Ovary (tissue), 9 donors: ENCODE results near the gene UST. TPM values are rescaled to one million over a fixed set of nuclear protein-coding genes. Genes with fewer than 3 reads are reported as not detected.

ENCODE experiments used
- DNase-seq, 5 donors: peaks; one replicate each; pipeline ENCODE4 v3.0.0-alpha.2; 2019 to 2020
- H3K27ac ChIP-seq, 2 donors: fragments of 200-600 bp; one replicate each; pipeline versions ENCODE4 v1.5.1 to v1.8.0; 2019 to 2022
- H3K27me3 ChIP-seq: fragments of 200-600 bp; one replicate; pipeline ENCODE4 v1.8.0; 2022
- H3K36me3 ChIP-seq: fragments of 200-600 bp; sonication (generic); one replicate; pipeline ENCODE4 v1.5.1; 2019
- H3K4me1 ChIP-seq: one replicate; pipeline ENCODE4 v1.8.1; 2013; ENCODE audit warnings: mild to moderate bottlenecking, moderate library complexity; ENCODE audit not compliant: insufficient read depth
- H3K4me3 ChIP-seq: fragments of 200-600 bp; sonication (generic); one replicate; pipeline ENCODE4 v1.5.1; 2017
- H3K9me3 ChIP-seq, 2 donors: fragments of 200-600 bp in 1 of 2; sonication (generic) in 1 of 2; one replicate each; pipeline versions ENCODE4 v1.5.1 to v1.8.1; 2013 to 2019; ENCODE audit warnings: mild to moderate bottlenecking in 1 of 2, moderate library complexity in 1 of 2
- CTCF ChIP-seq, 3 donors: fragments of 450-650 bp in 2 of 3; fragments of 200-600 bp in 1 of 3; IDR thresholded peaks; one replicate each; pipeline versions ENCODE4 v1.5.1 to v1.8.0; 2016 to 2022; ENCODE audit warnings: antibody characterized with exemption in 3 of 3, mild to moderate bottlenecking in 1 of 3
- EP300 ChIP-seq: sonication (generic); formaldehyde crosslinking; IDR thresholded peaks from one replicate; pipeline ENCODE4 v1.6.1; 2017; ENCODE audit warnings: antibody characterized with exemption
- POLR2A ChIP-seq: fragments of 450-650 bp; IDR thresholded peaks from one replicate; pipeline ENCODE4 v1.6.1; 2017; ENCODE audit warnings: antibody characterized with exemption, mild to moderate bottlenecking, moderate library complexity
- WGBS, 3 donors: extraction: QIAGEN DNeasy Blood & Tissue Kit in 1 of 3; methylation state at CpG; one replicate each; pipeline versions ENCODE4 v1.1.5 to v1.1.7; 2013 to 2017; 5-methylcytosine and 5-hydroxymethylcytosine counted together
- intact Hi-C, 4 donors: fragments of 100-400 bp; cut with DNase I; formaldehyde crosslinking; loops; one replicate each; pipeline versions ENCODE4 v1.11.0 to v1.15.1; 2022 to 2023
- polyA plus RNA-seq, 2 donors: library from polyadenylated mRNA; stranded (reverse); fragments of 200-250 nt in 1 of 2; fragments of 350-450 nt in 1 of 2; fragmentation: Illumina TruSeq in 1 of 2; extraction: RNeasy Lipid Tissue Mini Kit (QIAGEN cat#74804) in 1 of 2; gene quantifications; one replicate each; pipeline ENCODE4 v1.2.3, GENCODE V29; 2013 to 2014
- total RNA-seq, 7 donors: library from RNA; depleted of rRNA in 2 of 7; stranded (reverse); fragments of >200 nt in 2 of 7; fragmentation: NEBNext Ultra II Directional in 3 of 7; extraction: Animal tissue kit (Norgen Biotek cat#: 25700) in 3 of 7; gene quantifications; one replicate each; pipeline versions ENCODE4 v1.1.0 to v1.2.4, GENCODE V29; 2016 to 2023
- donor health status: DM: no; HTN: no; CAD: no; lungs with moderate emphysema.
- donor health status: DM: no; HTN: no; CAD: no.
- donor health status: Bipolar disorder and iron deficiency.
- donor health status: DM: yes; HTN: yes; CAD: no.
- donor health status: DM: no; HTN: no; CAD: no.
- donor health status: DM: yes; HTN: yes; CAD: no.

The UST gene
- total and polyA plus RNA-seq, 9 donors = 11.8 to 20.1 (median 16.5) TPM

GRCh38 chr6:148704400-148705246 is 42.2 kb upstream of the UST start:
- intact Hi-C loops = no loop called here
- Histone ChIP-seq H3K9me3 (no peaks in the 10 kb centered on the region), H3K27ac (no peak overlapping the region), H3K4me1 (peaks cover 6% of the 10 kb centered on the region), H3K4me3 (no peak overlapping the region), H3K27me3 (no peaks in the 10 kb centered on the region), H3K36me3 (no peaks in the 10 kb centered on the region)
- 80 to 83% (median 82%) methylated on average over 7 of the region's 7 CpGs for WGBS, 3 donors
- TF ChIP-seq EP300 (no peak), POLR2A (no peak), CTCF (IDR thresholded peaks at IDR 0.05) (no peak)
- DNase-seq = no peak

- WGBS, 3 donors = 70 to 84% (median 71%) methylated on average over 1 of the region's 1 CpG
- no peak overlapping the region for H3K27ac ChIP-seq
Observed at GRCh38 chr6:148708707-148709106, 38.1 kb upstream of the UST start.

GRCh38 chr6:148709577-148709976 is 37.3 kb upstream of the UST start:
- no peak for DNase-seq
- Histone ChIP-seq H3K4me1 (peaks cover 3% of the 10 kb centered on the region), H3K9me3 (no peaks in the 10 kb centered on the region), H3K4me3 (no peak overlapping the region), H3K27me3 (no peaks in the 10 kb centered on the region), H3K36me3 (no peaks in the 10 kb centered on the region), H3K27ac (no peak overlapping the region)
- TF ChIP-seq CTCF (IDR thresholded peaks at IDR 0.05) = no peak
- TF ChIP-seq POLR2A = no peak
- TF ChIP-seq EP300 = no peak
- intact Hi-C loops = no loop called here
- 4 to 21% (median 5%) methylated on average over 1 of the region's 1 CpG for WGBS, 3 donors

More at GRCh38 chr6:148708707-148709106, 38.1 kb upstream of the UST start:
- Histone ChIP-seq H3K27me3 (no peaks in the 10 kb centered on the region), H3K9me3 (no peaks in the 10 kb centered on the region), H3K4me3 (no peak overlapping the region), H3K4me1 (peaks cover 5% of the 10 kb centered on the region), H3K36me3 (no peaks in the 10 kb centered on the region)
- no peak for DNase-seq
- TF ChIP-seq POLR2A = no peak
- no peak for TF ChIP-seq CTCF (IDR thresholded peaks at IDR 0.05)
- TF ChIP-seq EP300 = no peak
- intact Hi-C loops = no loop called here

- H3K4me3 ChIP-seq = no peak overlapping the region
- H3K27me3 ChIP-seq = no peaks in the 10 kb centered on the region
- no peak overlapping the region for H3K27ac ChIP-seq
- H3K36me3 ChIP-seq = no peaks in the 10 kb centered on the region
- peaks cover 3% of the 10 kb centered on the region for H3K4me1 ChIP-seq
- no peaks in the 10 kb centered on the region for H3K9me3 ChIP-seq
- intact Hi-C loops = no loop called here
- TF ChIP-seq EP300 (no peak), CTCF (IDR thresholded peaks at IDR 0.05) (no peak)
- 82 to 88% (median 83%) methylated on average over 5 of the region's 5 CpGs for WGBS, 3 donors
- no peak for DNase-seq
Observed at GRCh38 chr6:148711833-148712654, 34.8 kb upstream of the UST start.
